Camera-type eye (tissue), 1 donor: ENCODE results near the gene RTN4. TPM values are rescaled to one million over a fixed set of nuclear protein-coding genes. Genes with fewer than 3 reads are reported as not detected.

ENCODE experiments used
- total RNA-seq: library from RNA; depleted of rRNA; stranded (reverse); fragments of >200 nt; gene quantifications from one replicate; pipeline ENCODE4 v1.2.3, GENCODE V29; 2014

Gene RTN4, protein sequence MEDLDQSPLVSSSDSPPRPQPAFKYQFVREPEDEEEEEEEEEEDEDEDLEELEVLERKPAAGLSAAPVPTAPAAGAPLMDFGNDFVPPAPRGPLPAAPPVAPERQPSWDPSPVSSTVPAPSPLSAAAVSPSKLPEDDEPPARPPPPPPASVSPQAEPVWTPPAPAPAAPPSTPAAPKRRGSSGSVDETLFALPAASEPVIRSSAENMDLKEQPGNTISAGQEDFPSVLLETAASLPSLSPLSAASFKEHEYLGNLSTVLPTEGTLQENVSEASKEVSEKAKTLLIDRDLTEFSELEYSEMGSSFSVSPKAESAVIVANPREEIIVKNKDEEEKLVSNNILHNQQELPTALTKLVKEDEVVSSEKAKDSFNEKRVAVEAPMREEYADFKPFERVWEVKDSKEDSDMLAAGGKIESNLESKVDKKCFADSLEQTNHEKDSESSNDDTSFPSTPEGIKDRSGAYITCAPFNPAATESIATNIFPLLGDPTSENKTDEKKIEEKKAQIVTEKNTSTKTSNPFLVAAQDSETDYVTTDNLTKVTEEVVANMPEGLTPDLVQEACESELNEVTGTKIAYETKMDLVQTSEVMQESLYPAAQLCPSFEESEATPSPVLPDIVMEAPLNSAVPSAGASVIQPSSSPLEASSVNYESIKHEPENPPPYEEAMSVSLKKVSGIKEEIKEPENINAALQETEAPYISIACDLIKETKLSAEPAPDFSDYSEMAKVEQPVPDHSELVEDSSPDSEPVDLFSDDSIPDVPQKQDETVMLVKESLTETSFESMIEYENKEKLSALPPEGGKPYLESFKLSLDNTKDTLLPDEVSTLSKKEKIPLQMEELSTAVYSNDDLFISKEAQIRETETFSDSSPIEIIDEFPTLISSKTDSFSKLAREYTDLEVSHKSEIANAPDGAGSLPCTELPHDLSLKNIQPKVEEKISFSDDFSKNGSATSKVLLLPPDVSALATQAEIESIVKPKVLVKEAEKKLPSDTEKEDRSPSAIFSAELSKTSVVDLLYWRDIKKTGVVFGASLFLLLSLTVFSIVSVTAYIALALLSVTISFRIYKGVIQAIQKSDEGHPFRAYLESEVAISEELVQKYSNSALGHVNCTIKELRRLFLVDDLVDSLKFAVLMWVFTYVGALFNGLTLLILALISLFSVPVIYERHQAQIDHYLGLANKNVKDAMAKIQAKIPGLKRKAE
- total RNA-seq, result 429 TPM

DNA sequence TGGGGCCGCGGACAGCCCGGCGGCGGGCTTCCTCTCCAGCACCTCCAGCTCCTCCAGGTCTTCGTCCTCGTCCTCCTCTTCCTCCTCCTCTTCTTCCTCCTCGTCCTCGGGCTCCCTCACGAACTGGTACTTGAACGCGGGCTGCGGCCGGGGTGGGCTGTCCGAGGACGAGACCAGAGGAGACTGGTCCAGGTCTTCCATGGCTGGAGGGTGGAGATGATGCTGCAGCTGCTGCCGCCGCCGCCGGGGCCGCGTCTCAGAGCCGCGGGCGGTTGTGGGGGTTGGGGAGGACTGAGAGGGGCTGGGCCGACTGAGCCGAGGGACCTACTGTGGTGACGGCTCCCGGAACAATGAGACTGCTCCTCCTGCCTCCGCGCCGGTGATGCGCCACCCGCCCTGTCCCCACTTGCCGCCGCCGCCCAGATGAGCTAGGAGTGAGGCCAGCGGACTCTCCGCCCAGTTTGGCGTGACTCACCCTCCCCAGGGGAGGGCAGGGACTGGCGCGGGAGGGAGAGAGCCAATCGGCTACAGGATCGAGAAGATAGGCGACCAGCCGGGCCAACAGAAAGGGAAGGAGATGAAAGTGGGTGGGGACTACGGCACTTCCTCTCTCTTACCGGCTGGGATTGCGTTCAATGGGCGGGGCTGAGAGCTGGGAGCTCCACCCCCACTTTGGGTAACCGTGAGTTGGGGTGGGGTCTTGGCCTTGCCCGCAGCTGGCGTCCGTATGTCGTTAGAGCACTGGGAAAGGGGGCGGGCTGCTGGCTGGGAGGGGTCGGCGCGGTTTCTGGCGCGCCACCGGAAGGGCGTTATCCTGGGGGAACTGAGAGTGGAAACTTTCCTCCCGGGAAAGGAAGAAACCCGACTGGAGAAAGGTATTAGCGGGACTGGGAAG is at the start of gene RTN4:
Gene RTN4, minus strand, starts transcription at position 352 of the 895 bp plus-strand sequence. Its CDS starts 151 bp downstream, at position 201.

Other genes with a start within 250 kb of the RTN4 start
- gene CLHC1, start 181.8 kb upstream of the RTN4 start, total RNA-seq, result 40.6 TPM
- gene RPS27A, start 182.2 kb upstream of the RTN4 start, total RNA-seq, result 930 TPM
- gene MTIF2, start 218.8 kb upstream of the RTN4 start, total RNA-seq, result 22.8 TPM